NT2/D1 (cell line): ENCODE data around the gene PPP1R26.

Experiments
- SUZ12 ChIP-seq: IDR thresholded peaks from 2 replicates; pipeline ENCODE4 v1.6.1; 2011; ENCODE audit not compliant: insufficient read length, insufficient read depth; ENCODE audit errors: extremely low read depth
- YY1 ChIP-seq: IDR thresholded peaks from 2 replicates; pipeline ENCODE4 v1.6.1; 2011; ENCODE audit not compliant: insufficient read length, insufficient read depth
- ZNF274 ChIP-seq: IDR thresholded peaks from 2 replicates; pipeline ENCODE4 v1.6.1; 2011; ENCODE audit warnings: mild to moderate bottlenecking, low read depth, low read length

- TF ChIP-seq SUZ12 (no peak), YY1 (no peak), ZNF274 (no peak)
These were observed 7.9 kb downstream of the PPP1R26 start for GRCh38 chr9:135487281-135488012.
